GM18870 (cell line): ENCODE results near the gene TAOK3.
A peak's percentile ranks its signal among the peaks of the same experiment; 100 is the strongest.
"Not testable (repeated sequence)": the region's sequence is repeated elsewhere in the genome, so short reads cannot be mapped to it uniquely, and the experiment has no call there.

Experiments
- ATAC-seq: cut with Tn5 transposase; IDR thresholded peaks from one replicate; pipeline ENCODE4 v1.9.1; 2021; ENCODE audit warnings: moderate library complexity; ENCODE audit not compliant: unreplicated experiment

TAOK3 gene

GRCh38 chr12:118342090-118342489 lies 30.6 kb downstream of the TAOK3 start:
- ATAC-seq = no peak

- ATAC-seq = no peak
Observed at GRCh38 chr12:118337194-118337838, 35.4 kb downstream of the TAOK3 start.

- no peak for ATAC-seq
Observed at GRCh38 chr12:118336123-118336522, 36.6 kb downstream of the TAOK3 start.

- no peak for ATAC-seq
Observed at GRCh38 chr12:118334939-118335567, 37.7 kb downstream of the TAOK3 start.

- ATAC-seq = no peak
Observed at GRCh38 chr12:118334241-118334640, 38.5 kb downstream of the TAOK3 start.

GRCh38 chr12:118332511-118332910 lies 40.2 kb downstream of the TAOK3 start:
- ATAC-seq = no peak

GRCh38 chr12:118330421-118331018 lies 42.2 kb downstream of the TAOK3 start:
- ATAC-seq = peak; percentile 64

- ATAC-seq = no peak
Observed at GRCh38 chr12:118328486-118329330, 44.0 kb downstream of the TAOK3 start.

- no peak for ATAC-seq
Observed at GRCh38 chr12:118327391-118327790, 45.3 kb downstream of the TAOK3 start.

- ATAC-seq = no peak
Observed at GRCh38 chr12:118326991-118327390, 45.7 kb downstream of the TAOK3 start.

GRCh38 chr12:118325081-118325480 lies 47.6 kb downstream of the TAOK3 start:
- no peak for ATAC-seq

- ATAC-seq = no peak
Observed at GRCh38 chr12:118319627-118320026, 53.1 kb downstream of the TAOK3 start.

- ATAC-seq = no peak
Observed at GRCh38 chr12:118318744-118319143, 54.0 kb downstream of the TAOK3 start.

- ATAC-seq = no peak
Observed at GRCh38 chr12:118317729-118318128, 55.0 kb downstream of the TAOK3 start.

- ATAC-seq = no peak
Observed at GRCh38 chr12:118315821-118316220, 56.9 kb downstream of the TAOK3 start.

- ATAC-seq = peak; percentile 67
Observed at GRCh38 chr12:118312578-118312977, 60.1 kb downstream of the TAOK3 start.

GRCh38 chr12:118311666-118312065 lies 61.0 kb downstream of the TAOK3 start:
- no peak for ATAC-seq

GRCh38 chr12:118310320-118310719 lies 62.4 kb downstream of the TAOK3 start:
- no peak for ATAC-seq

GRCh38 chr12:118308006-118308405 lies 64.7 kb downstream of the TAOK3 start:
- ATAC-seq = not testable (repeated sequence)

- no peak for ATAC-seq
Observed at GRCh38 chr12:118307069-118307954, 65.4 kb downstream of the TAOK3 start.
